ENCODE data around the gene CCDC116.
"Not testable (repeated sequence)": the region's sequence is repeated elsewhere in the genome, so short reads cannot be mapped to it uniquely, and the experiment has no call there.

GRCh38 chr22:21637450-21637849 is 4.9 kb downstream of the CCDC116 start:
- not testable (repeated sequence) for TF ChIP-seq CTCF (IDR thresholded peaks at IDR 0.05; ENCODE audit: poor library complexity, severe bottlenecking); REST (IDR thresholded peaks at IDR 0.05; ENCODE audit: borderline replicate concordance); POLR2AphosphoS5 (IDR thresholded peaks at IDR 0.05); SMC3 (conservative IDR thresholded peaks at IDR 0.05; ENCODE audit: poor library complexity); RAD21 (conservative IDR thresholded peaks at IDR 0.05); TAF1 (IDR thresholded peaks at IDR 0.05; ENCODE audit: low read depth); EZH2 (IDR thresholded peaks at IDR 0.05; ENCODE audit: borderline replicate concordance, insufficient read depth, low read length, poor library complexity, severe bottlenecking); EP300 (conservative IDR thresholded peaks at IDR 0.05; ENCODE audit: poor library complexity, severe bottlenecking)
